Liver (tissue), 9 donors: ENCODE measurements around the gene WASL. TPM values are rescaled to one million over a fixed set of nuclear protein-coding genes. Genes with fewer than 3 reads are reported as not detected.

Experiments
- DNase-seq: peaks from one replicate; pipeline ENCODE4 v3.0.0-alpha.2; 2017; ENCODE audit warnings: low spot score
- H3K27ac ChIP-seq, 2 donors: one replicate each; pipeline ENCODE4 v1.7.0; 2013; ENCODE audit warnings: inconsistent platforms in 2 of 2, low read length in 2 of 2, control low read depth in 1 of 2, low read depth in 1 of 2, mild to moderate bottlenecking in 1 of 2
- H3K27me3 ChIP-seq, 4 donors: one replicate each; pipeline versions ENCODE4 v1.6.1 to v1.7.0; 2013; ENCODE audit warnings: low read length in 3 of 4, inconsistent platforms in 1 of 4, mild to moderate bottlenecking in 1 of 4, moderate library complexity in 1 of 4; ENCODE audit not compliant: control insufficient read depth in 4 of 4, insufficient read depth in 4 of 4
- H3K36me3 ChIP-seq, 4 donors: one replicate each; pipeline versions ENCODE4 v1.6.1 to v1.7.0; 2013; ENCODE audit warnings: low read length in 3 of 4, mild to moderate bottlenecking in 3 of 4, low read depth in 1 of 4, moderate library complexity in 1 of 4; ENCODE audit not compliant: control insufficient read depth in 4 of 4, insufficient read depth in 3 of 4
- H3K4me1 ChIP-seq, 4 donors: one replicate each; pipeline versions ENCODE4 v1.6.1 to v1.7.0; 2013; ENCODE audit warnings: low read length in 3 of 4, mild to moderate bottlenecking in 3 of 4, moderate library complexity in 1 of 4; ENCODE audit not compliant: control insufficient read depth in 4 of 4, insufficient read depth in 4 of 4
- H3K4me3 ChIP-seq, 3 donors: one replicate each; pipeline versions ENCODE4 v1.6.1 to v1.7.0; 2013; ENCODE audit warnings: low read length in 3 of 3, control low read depth in 1 of 3, low read depth in 1 of 3, mild to moderate bottlenecking in 1 of 3
- H3K9ac ChIP-seq, 2 donors: one replicate each; pipeline ENCODE4 v1.7.0; 2013; ENCODE audit warnings: low read length in 2 of 2, mild to moderate bottlenecking in 2 of 2, moderate library complexity in 2 of 2, control low read depth in 1 of 2, low read depth in 1 of 2
- H3K9me3 ChIP-seq, 4 donors: one replicate each; pipeline versions ENCODE4 v1.6.1 to v1.7.0; 2013; ENCODE audit warnings: low read length in 3 of 4; ENCODE audit not compliant: control insufficient read depth in 4 of 4
- EGR1 ChIP-seq, 2 donors: IDR thresholded peaks; 2 replicates each; pipeline ENCODE4 v1.6.1; 2016 to 2018; ENCODE audit warnings: antibody characterized with exemption in 2 of 2, low read depth in 2 of 2
- FOXA1 ChIP-seq: IDR thresholded peaks from 2 replicates; pipeline ENCODE4 v1.6.1; 2016; ENCODE audit warnings: antibody characterized with exemption
- FOXA2 ChIP-seq: IDR thresholded peaks from 2 replicates; pipeline ENCODE4 v1.6.1; 2016; ENCODE audit warnings: antibody characterized with exemption
- GABPA ChIP-seq, 2 donors: IDR thresholded peaks in 1 of 2; conservative IDR thresholded peaks in 1 of 2; 2 replicates each; pipeline ENCODE4 v1.6.1; 2016; ENCODE audit warnings: antibody characterized with exemption in 2 of 2, mild to moderate bottlenecking in 1 of 2, moderate library complexity in 1 of 2
- HNF4A ChIP-seq, 2 donors: conservative IDR thresholded peaks; 2 replicates each; pipeline ENCODE4 v1.6.1; 2016; ENCODE audit warnings: antibody characterized with exemption in 2 of 2, mild to moderate bottlenecking in 2 of 2
- HNF4G ChIP-seq: IDR thresholded peaks from 2 replicates; pipeline ENCODE4 v1.6.1; 2016; ENCODE audit warnings: antibody characterized with exemption
- JUND ChIP-seq, 2 donors: IDR thresholded peaks; 2 replicates each; pipeline ENCODE4 v1.6.1; 2016; ENCODE audit warnings: antibody characterized with exemption in 2 of 2
- NR2F2 ChIP-seq: IDR thresholded peaks from 2 replicates; pipeline ENCODE4 v1.6.1; 2016; ENCODE audit warnings: antibody characterized with exemption
- RAD21 ChIP-seq, 2 donors: IDR thresholded peaks; 2 replicates each; pipeline ENCODE4 v1.6.1; 2016; ENCODE audit warnings: antibody characterized with exemption in 2 of 2, mild to moderate bottlenecking in 2 of 2
- RXRA ChIP-seq, 2 donors: IDR thresholded peaks; 2 replicates each; pipeline ENCODE4 v1.6.1; 2017 to 2018; ENCODE audit warnings: antibody characterized with exemption in 2 of 2, mild to moderate bottlenecking in 1 of 2
- SP1 ChIP-seq: IDR thresholded peaks from 2 replicates; pipeline ENCODE4 v1.6.1; 2018; ENCODE audit warnings: antibody characterized with exemption, mild to moderate bottlenecking
- TAF1 ChIP-seq: conservative IDR thresholded peaks from 2 replicates; pipeline ENCODE4 v1.6.1; 2016; ENCODE audit warnings: antibody characterized with exemption, mild to moderate bottlenecking
- YY1 ChIP-seq: IDR thresholded peaks from 2 replicates; pipeline ENCODE4 v1.6.1; 2016; ENCODE audit warnings: antibody characterized with exemption, mild to moderate bottlenecking
- WGBS: extraction: QIAGEN DNeasy Blood & Tissue Kit; methylation state at CpG from one replicate; pipeline ENCODE4 v1.1.7; 2013; 5-methylcytosine and 5-hydroxymethylcytosine counted together
- polyA plus RNA-seq, 2 donors: library from polyadenylated mRNA; stranded (reverse) in 1 of 2; unstranded in 1 of 2; fragments of 200-250 nt in 1 of 2; fragments of >200 nt in 1 of 2; fragmentation: Nextera tagmentation in 1 of 2; extraction: Ambion mirVana in 1 of 2; gene quantifications; one replicate each; pipeline versions ENCODE4 v1.2.1 to v1.2.3, GENCODE V29; 2013 to 2015
- total RNA-seq, 2 donors: library from RNA; depleted of rRNA; stranded (reverse); fragments of >200 nt; gene quantifications; one replicate each; pipeline ENCODE4 v1.2.3, GENCODE V29; 2014
- TF ChIP-seq, protein P1 (sequence below): IDR thresholded peaks from 2 replicates; pipeline ENCODE4 v1.6.1; 2016; ENCODE audit warnings: antibody characterized with exemption
- TF ChIP-seq, protein P2 (sequence below): fragments of 150-350 bp; IDR thresholded peaks from 2 replicates; pipeline ENCODE4 v1.5.1; 2017; ENCODE audit warnings: improper control_type of control experiment, low read depth, low read length; ENCODE audit not compliant: missing input control
- TF ChIP-seq, protein P3 (sequence below): IDR thresholded peaks from 2 replicates; pipeline ENCODE4 v1.6.1; 2016; ENCODE audit warnings: antibody characterized with exemption
- TF ChIP-seq, protein P4 (sequence below): IDR thresholded peaks from 2 replicates; pipeline ENCODE4 v1.6.1; 2016; ENCODE audit warnings: antibody characterized with exemption, mild to moderate bottlenecking
- TF ChIP-seq, protein P5 (sequence below): IDR thresholded peaks from 2 replicates; pipeline ENCODE4 v1.6.1; 2016; ENCODE audit warnings: antibody characterized with exemption
- donor health status: healthy.
- donor health status: healthy.
- donor health status: healthy.
- donor health status: healthy.
- donor health status: healthy.

The WASL gene
- total and polyA plus RNA-seq, 4 donors, result 12.9 to 20.7 (median 18.1) TPM

DNA sequence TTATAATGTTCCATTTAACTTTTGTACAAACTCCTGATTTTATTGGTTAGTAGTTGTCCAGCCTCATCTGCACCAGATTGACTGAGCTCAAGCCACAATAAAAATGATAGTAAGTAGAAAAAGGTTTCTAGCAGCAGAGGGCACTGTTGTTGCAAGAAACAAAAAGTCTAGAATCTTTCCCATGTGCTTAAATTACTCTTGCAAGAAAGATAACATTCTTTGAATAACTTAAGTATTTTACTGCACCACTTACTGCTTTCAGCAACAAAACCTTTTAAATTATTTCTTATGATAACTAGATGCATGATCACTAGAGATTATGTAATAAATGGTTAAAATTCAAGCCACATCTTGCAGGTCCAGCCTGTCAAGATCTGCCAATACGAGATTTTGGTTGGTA is 66.1 kb downstream of the WASL start:
- Histone ChIP-seq H3K4me1 (peaks cover 6 to 51% (median 38%) of the 10 kb centered on the region in 4 donors), H3K9ac (peak overlapping the region in 1 of 2 donors; percentile 14), H3K27ac (no peak overlapping the region), H3K27me3 (no peaks in the 10 kb centered on the region), H3K36me3 (peaks cover 0 to 15% (median 5%) of the 10 kb centered on the region in 4 donors), H3K4me3 (no peak overlapping the region), H3K9me3 (no peaks in the 10 kb centered on the region)
- peak in 1 of 2 donors; percentile 35 for TF ChIP-seq HNF4A (conservative IDR thresholded peaks at IDR 0.05)
- TF ChIP-seq, protein P1, sequence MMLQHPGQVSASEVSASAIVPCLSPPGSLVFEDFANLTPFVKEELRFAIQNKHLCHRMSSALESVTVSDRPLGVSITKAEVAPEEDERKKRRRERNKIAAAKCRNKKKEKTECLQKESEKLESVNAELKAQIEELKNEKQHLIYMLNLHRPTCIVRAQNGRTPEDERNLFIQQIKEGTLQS, result no peak
- TF ChIP-seq RAD21 (IDR thresholded peaks at IDR 0.05), result peak; percentile 82 to 86
- TF ChIP-seq, protein P2, sequence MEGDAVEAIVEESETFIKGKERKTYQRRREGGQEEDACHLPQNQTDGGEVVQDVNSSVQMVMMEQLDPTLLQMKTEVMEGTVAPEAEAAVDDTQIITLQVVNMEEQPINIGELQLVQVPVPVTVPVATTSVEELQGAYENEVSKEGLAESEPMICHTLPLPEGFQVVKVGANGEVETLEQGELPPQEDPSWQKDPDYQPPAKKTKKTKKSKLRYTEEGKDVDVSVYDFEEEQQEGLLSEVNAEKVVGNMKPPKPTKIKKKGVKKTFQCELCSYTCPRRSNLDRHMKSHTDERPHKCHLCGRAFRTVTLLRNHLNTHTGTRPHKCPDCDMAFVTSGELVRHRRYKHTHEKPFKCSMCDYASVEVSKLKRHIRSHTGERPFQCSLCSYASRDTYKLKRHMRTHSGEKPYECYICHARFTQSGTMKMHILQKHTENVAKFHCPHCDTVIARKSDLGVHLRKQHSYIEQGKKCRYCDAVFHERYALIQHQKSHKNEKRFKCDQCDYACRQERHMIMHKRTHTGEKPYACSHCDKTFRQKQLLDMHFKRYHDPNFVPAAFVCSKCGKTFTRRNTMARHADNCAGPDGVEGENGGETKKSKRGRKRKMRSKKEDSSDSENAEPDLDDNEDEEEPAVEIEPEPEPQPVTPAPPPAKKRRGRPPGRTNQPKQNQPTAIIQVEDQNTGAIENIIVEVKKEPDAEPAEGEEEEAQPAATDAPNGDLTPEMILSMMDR, result peak; percentile 54
- no peak for TF ChIP-seq EGR1 (IDR thresholded peaks at IDR 0.05; ENCODE audit: low read depth in 2 of 2)
- 32% methylated on average over 1 of the region's 1 CpG for WGBS
- no peak for DNase-seq

DNA sequence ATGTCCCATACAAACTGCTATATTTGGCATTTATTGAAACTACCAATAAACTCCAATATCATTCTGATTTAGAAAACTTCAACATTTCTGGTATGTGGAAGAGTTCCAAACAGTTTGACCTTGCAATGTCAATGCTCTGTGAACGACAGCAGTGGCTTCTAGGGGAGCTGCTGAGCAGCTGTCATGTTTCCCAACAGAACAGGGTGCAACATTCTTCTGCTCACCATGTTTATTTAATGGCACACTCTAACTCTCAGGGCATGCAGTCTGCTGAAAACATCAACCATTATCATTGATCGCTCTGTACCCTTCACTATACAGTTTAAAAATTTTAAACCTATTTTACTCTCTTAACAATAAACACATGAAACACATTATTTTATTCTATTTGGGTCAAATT is 67.2 kb downstream of the WASL start:
- WGBS, result 20% methylated on average over 2 of the region's 2 CpGs
- no peaks in the 10 kb centered on the region for H3K27me3 ChIP-seq
- no peak for DNase-seq
- H3K9ac ChIP-seq, result no peak overlapping the region
- no peaks in the 10 kb centered on the region for H3K9me3 ChIP-seq
- H3K27ac ChIP-seq, result peak overlapping the region in 1 of 2 donors; percentile 28
- peak; percentile 91 for TF ChIP-seq RXRA (IDR thresholded peaks at IDR 0.05)
- TF ChIP-seq, protein P3, sequence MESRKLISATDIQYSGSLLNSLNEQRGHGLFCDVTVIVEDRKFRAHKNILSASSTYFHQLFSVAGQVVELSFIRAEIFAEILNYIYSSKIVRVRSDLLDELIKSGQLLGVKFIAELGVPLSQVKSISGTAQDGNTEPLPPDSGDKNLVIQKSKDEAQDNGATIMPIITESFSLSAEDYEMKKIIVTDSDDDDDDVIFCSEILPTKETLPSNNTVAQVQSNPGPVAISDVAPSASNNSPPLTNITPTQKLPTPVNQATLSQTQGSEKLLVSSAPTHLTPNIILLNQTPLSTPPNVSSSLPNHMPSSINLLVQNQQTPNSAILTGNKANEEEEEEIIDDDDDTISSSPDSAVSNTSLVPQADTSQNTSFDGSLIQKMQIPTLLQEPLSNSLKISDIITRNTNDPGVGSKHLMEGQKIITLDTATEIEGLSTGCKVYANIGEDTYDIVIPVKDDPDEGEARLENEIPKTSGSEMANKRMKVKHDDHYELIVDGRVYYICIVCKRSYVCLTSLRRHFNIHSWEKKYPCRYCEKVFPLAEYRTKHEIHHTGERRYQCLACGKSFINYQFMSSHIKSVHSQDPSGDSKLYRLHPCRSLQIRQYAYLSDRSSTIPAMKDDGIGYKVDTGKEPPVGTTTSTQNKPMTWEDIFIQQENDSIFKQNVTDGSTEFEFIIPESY, result peak; percentile 76
- peak; percentile 96 for TF ChIP-seq FOXA1
- TF ChIP-seq, protein P1, result peak; percentile 56
- TF ChIP-seq, protein P4, sequence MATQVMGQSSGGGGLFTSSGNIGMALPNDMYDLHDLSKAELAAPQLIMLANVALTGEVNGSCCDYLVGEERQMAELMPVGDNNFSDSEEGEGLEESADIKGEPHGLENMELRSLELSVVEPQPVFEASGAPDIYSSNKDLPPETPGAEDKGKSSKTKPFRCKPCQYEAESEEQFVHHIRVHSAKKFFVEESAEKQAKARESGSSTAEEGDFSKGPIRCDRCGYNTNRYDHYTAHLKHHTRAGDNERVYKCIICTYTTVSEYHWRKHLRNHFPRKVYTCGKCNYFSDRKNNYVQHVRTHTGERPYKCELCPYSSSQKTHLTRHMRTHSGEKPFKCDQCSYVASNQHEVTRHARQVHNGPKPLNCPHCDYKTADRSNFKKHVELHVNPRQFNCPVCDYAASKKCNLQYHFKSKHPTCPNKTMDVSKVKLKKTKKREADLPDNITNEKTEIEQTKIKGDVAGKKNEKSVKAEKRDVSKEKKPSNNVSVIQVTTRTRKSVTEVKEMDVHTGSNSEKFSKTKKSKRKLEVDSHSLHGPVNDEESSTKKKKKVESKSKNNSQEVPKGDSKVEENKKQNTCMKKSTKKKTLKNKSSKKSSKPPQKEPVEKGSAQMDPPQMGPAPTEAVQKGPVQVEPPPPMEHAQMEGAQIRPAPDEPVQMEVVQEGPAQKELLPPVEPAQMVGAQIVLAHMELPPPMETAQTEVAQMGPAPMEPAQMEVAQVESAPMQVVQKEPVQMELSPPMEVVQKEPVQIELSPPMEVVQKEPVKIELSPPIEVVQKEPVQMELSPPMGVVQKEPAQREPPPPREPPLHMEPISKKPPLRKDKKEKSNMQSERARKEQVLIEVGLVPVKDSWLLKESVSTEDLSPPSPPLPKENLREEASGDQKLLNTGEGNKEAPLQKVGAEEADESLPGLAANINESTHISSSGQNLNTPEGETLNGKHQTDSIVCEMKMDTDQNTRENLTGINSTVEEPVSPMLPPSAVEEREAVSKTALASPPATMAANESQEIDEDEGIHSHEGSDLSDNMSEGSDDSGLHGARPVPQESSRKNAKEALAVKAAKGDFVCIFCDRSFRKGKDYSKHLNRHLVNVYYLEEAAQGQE, result peak; percentile 61
- TF ChIP-seq EGR1 (IDR thresholded peaks at IDR 0.05; ENCODE audit: low read depth in 2 of 2), result no peak
- TF ChIP-seq GABPA (IDR thresholded peaks at IDR 0.05 in 1 of 2, conservative IDR thresholded peaks at IDR 0.05 in 1 of 2), result no peak
- peak; percentile 62 to 85 for TF ChIP-seq JUND (IDR thresholded peaks at IDR 0.05)
- TF ChIP-seq, protein P5, sequence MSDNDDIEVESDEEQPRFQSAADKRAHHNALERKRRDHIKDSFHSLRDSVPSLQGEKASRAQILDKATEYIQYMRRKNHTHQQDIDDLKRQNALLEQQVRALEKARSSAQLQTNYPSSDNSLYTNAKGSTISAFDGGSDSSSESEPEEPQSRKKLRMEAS, result peak; percentile 71
- TF ChIP-seq TAF1, result no peak
- TF ChIP-seq SP1, result peak; percentile 80
- TF ChIP-seq FOXA2, result peak; percentile 97
- TF ChIP-seq, protein P2, result no peak
- peak; percentile 72 for TF ChIP-seq NR2F2
- peak; percentile 86 to 89 for TF ChIP-seq HNF4A (conservative IDR thresholded peaks at IDR 0.05)
- TF ChIP-seq YY1, result peak; percentile 92
- peak; percentile 52 to 69 for TF ChIP-seq RAD21 (IDR thresholded peaks at IDR 0.05)
- TF ChIP-seq HNF4G, result peak; percentile 23
- peaks cover 0 to 6% (median 1%) of the 10 kb centered on the region in 4 donors for H3K36me3 ChIP-seq
- no peak overlapping the region for H3K4me3 ChIP-seq
- peaks cover 6 to 51% (median 38%) of the 10 kb centered on the region in 4 donors for H3K4me1 ChIP-seq
